Measurements from ENCODE around the gene CREG1.

CREG1 gene

DNA sequence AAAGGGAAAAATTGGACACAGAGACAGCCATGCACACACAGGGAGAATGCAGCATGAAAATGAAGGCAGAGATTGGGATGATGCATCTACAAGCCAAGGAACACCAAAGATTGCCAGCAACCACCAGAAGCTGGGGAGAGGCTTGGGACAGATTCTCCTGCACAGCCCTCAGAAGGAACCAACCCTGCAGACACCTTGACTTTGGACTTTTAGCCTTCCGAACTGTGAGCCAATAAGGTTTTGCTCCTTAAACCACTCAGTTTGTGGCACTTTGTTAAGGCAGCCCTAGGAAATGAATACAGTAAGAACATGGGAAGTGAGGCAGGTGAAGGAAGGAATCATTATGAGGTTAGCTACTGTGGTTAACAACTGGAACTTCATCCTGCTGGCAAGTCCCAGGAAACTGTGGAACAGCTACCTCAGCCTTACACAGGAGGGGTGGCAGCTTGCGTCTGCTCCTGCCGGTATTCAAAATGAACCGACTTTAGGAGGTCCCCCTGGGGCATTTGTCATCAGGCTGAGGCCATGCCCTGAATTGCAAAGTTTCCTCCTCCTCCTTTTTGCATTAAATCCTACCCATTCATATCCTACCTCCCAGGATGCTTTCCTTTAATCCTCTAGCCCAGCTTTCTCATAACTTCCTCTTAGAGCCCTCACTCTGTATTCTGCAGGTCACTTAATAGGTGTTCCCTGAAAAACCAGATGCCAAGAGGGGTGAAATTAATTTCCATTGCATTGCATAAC, 50.7 kb downstream of the CREG1 start:
- DNase-seq: no peak

DNA sequence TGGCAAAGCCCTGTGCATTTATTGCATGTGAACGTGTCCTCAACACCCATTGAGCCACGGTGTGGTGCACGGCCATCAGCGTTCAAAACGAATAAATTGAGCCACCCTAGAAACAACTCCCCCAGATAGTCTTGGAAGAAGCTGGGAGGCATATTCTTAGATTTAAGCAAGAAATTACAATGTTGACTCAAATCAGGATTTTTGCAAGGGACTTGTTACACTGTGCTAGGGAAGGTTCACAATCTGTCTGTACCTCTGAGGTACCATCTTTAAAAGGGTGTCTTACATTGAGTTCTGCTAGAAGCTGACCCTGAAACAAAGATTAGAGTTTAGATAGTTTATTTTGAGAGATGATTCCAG, 51.4 kb downstream of the CREG1 start:
- DNase-seq: no peak

GRCh38 chr1:167501515-167502191, 51.9 kb downstream of the CREG1 start:
- DNase-seq: peak; percentile 67 to 70

DNA sequence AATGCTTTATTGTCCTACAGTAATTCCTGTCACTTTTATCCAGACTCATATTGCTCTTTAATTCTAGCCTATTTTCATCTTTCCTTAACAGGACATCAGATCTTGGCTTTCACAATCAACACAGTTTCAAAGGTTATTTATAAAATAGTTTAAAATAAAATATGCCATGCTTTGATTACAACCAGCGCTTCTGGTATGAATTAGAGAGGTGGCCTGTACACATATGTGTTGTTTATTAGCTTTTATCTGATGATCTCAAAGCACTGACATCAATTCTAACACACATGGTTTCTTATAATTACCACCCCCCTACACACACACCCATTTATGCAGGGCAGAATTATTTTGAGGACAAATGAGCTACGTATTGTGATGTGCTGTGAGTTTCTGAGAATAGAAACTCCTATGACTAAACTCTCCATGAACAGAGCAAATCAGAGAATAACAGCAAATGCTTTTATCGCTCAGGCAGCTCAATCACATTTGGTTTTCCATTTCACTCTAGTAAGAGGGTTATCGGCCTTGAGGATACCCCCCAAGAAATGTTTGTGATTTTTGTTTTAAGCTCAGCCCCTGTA, 53.2 kb downstream of the CREG1 start:
- DNase-seq: peak in 1 of 2 donors; percentile 25

- peak in 1 of 2 donors; percentile 55 for DNase-seq
Observed at GRCh38 chr1:167499664-167500101, 53.9 kb downstream of the CREG1 start.

DNA sequence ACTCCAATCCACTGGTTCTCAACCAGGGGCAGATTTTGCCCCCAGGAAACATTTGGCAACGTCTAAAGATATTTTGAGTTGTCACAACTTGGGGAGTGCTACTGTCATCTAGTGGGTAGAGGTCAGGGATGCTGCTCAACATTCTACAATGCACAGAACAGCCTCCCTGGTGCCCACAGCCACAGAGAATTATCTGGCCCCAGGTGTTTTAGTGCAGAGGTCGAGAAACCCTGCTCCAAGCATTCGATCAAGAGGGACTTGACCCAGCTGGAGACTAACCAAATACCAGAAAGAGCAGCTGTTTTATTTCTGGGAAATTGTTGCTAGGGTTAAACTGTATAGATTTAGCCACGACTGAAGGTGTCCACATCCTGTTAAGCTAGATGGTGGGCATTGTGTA, 54.5 kb downstream of the CREG1 start:
- peak in 1 of 2 donors; percentile 19 for DNase-seq

DNA sequence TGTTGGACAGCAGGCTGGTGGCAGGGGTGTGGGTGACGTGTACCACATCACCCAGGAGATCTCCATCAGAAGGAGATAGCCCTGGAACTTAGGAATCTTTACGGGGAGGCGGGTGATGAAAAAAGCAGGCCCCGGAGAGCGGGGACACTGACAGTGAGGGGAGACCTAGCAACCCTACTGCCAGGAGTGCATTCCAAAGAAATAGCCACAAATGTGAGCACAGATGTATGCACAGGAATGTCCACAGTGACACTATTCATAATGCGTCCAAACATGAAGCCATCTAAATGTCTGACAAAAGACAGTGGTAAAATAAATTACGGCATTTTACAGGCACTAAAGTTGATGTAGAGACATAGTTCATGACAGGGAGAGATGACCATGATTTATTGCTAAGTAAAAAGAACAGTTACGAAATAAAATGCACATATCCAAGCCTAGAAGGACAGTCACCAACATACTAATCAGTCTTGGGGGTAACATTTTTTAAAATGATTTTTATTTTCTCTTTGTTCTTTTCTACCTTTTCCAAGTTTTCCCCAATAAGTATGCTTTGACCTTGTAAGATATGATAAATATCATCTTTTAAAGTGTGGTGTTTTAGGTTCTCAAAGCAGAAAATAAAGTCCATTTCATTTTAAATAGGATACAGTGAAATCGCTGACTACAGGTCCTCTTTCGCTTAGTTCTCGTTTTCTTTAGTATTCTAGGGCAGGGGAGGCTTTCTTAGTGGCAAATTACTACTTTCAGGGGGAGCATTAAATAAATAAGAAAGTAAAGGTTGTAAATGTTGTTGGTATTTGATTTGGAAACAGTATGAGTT, 56.6 kb downstream of the CREG1 start:
- DNase-seq: no peak

- no peak for DNase-seq
Observed at GRCh38 chr1:167493372-167493771, 60.2 kb downstream of the CREG1 start.

GRCh38 chr1:167492481-167492910, 61.1 kb downstream of the CREG1 start:
- peak; percentile 54 to 62 for DNase-seq

GRCh38 chr1:167491586-167492461, 61.7 kb downstream of the CREG1 start:
- DNase-seq: peak; percentile 49 to 52
